Gastrocnemius medialis (tissue), 4 donors: ENCODE measurements around the gene KCNAB1. TPM values are rescaled to one million over a fixed set of nuclear protein-coding genes. Genes with fewer than 3 reads are reported as not detected.

ENCODE experiments used
- ATAC-seq, 2 donors: fragments of 150-250 bp; one replicate each; pipeline ENCODE4 v1.9.1; 2016
- DNase-seq, 2 donors: peaks; one replicate each; pipeline ENCODE4 v3.0.0-alpha.2; 2019
- H3K27ac ChIP-seq, 4 donors: fragments of 200-600 bp; sonication (generic); 1 replicate in 1 of 4; 2 replicates in 3 of 4; pipeline ENCODE4 v1.5.1; 2016 to 2018; ENCODE audit warnings: mild to moderate bottlenecking in 2 of 4, moderate library complexity in 1 of 4
- H3K27me3 ChIP-seq, 3 donors: fragments of 200-600 bp; sonication (generic) in 2 of 3; 1 replicate in 1 of 3; 2 replicates in 2 of 3; pipeline versions ENCODE4 v1.5.1 to v1.6.0; 2016 to 2019; ENCODE audit warnings: mild to moderate bottlenecking in 1 of 3, moderate library complexity in 1 of 3
- H3K36me3 ChIP-seq, 2 donors: fragments of 200-600 bp; sonication (generic) in 1 of 2; one replicate each; pipeline ENCODE4 v1.5.1; 2017 to 2018
- H3K4me1 ChIP-seq, 2 donors: fragments of 200-600 bp; sonication (generic) in 1 of 2; one replicate each; pipeline ENCODE4 v1.5.1; 2016 to 2017; ENCODE audit warnings: mild to moderate bottlenecking in 2 of 2
- H3K4me3 ChIP-seq, 4 donors: fragments of 200-600 bp; sonication (generic) in 3 of 4; 1 replicate in 1 of 4; 2 replicates in 3 of 4; pipeline ENCODE4 v1.5.1; 2016 to 2019; ENCODE audit warnings: mild to moderate bottlenecking in 2 of 4
- H3K9me3 ChIP-seq, 3 donors: fragments of 200-600 bp; sonication (generic) in 2 of 3; 1 replicate in 1 of 3; 2 replicates in 2 of 3; pipeline ENCODE4 v1.5.1; 2016 to 2019
- CTCF ChIP-seq, 5 experiments: fragments of 450-650 bp in 3 of 5; fragments of 200-600 bp in 2 of 5; sonication (generic) in 2 of 5; IDR thresholded peaks in 4 of 5; conservative IDR thresholded peaks in 1 of 5; 1 replicate in 4 of 5; 2 replicates in 1 of 5; pipeline ENCODE4 v1.5.1; 2016 to 2019; ENCODE audit warnings: antibody characterized with exemption in 5 of 5, mild to moderate bottlenecking in 3 of 5, moderate library complexity in 3 of 5
- POLR2A ChIP-seq, 2 donors: fragments of 450-650 bp; IDR thresholded peaks; one replicate each; pipeline ENCODE4 v1.6.1; 2017; ENCODE audit warnings: antibody characterized with exemption in 2 of 2, mild to moderate bottlenecking in 2 of 2, moderate library complexity in 2 of 2
- in situ Hi-C, 4 donors: fragments of 200-750 bp; cut with MboI; loops; one replicate each; pipeline versions ENCODE4 v1.15.0 to v1.8.0; 2017; ENCODE audit warnings: low sequenced_read_pairs in 4 of 4
- intact Hi-C: fragments of 100-400 bp; cut with DNase I; formaldehyde crosslinking; loops from one replicate; pipeline ENCODE4 v1.15.1; 2023; ENCODE audit warnings: low total_unique reads
- total RNA-seq, 4 donors: library from RNA; depleted of rRNA; stranded (reverse); fragments of >200 nt; gene quantifications; one replicate each; pipeline versions ENCODE4 v1.1.0 to v1.2.3, GENCODE V29; 2016

The KCNAB1 gene
- total RNA-seq, 4 donors from 2014 or later = 0.46 to 3.6 (median 1.9) TPM

GRCh38 chr3:156351783-156352182 lies 231.4 kb downstream of the KCNAB1 start:
- H3K4me3 ChIP-seq = no peak overlapping the region
- no peaks in the 10 kb centered on the region for H3K27me3 ChIP-seq
- no peak for DNase-seq
- no peaks in the 10 kb centered on the region for H3K9me3 ChIP-seq
- H3K27ac ChIP-seq = no peak overlapping the region
- intact Hi-C loops (no loop called here), in situ Hi-C loops (no loop called here)
- no peak for ATAC-seq
- TF ChIP-seq POLR2A (IDR thresholded peaks at IDR 0.05) (no peak), CTCF (IDR thresholded peaks at IDR 0.05 in 4 of 5, conservative IDR thresholded peaks at IDR 0.05 in 1 of 5) (no peak)
- H3K36me3 ChIP-seq = no peaks in the 10 kb centered on the region
- no peaks in the 10 kb centered on the region for H3K4me1 ChIP-seq

GRCh38 chr3:156352728-156353127 lies 232.3 kb downstream of the KCNAB1 start:
- in situ Hi-C loops (no loop called here), intact Hi-C loops (no loop called here)
- Histone ChIP-seq H3K36me3 (no peaks in the 10 kb centered on the region), H3K4me3 (no peak overlapping the region), H3K27me3 (no peaks in the 10 kb centered on the region), H3K9me3 (no peaks in the 10 kb centered on the region), H3K27ac (no peak overlapping the region), H3K4me1 (no peaks in the 10 kb centered on the region)
- TF ChIP-seq POLR2A (IDR thresholded peaks at IDR 0.05) (no peak), CTCF (IDR thresholded peaks at IDR 0.05 in 4 of 5, conservative IDR thresholded peaks at IDR 0.05 in 1 of 5) (no peak)
- ATAC-seq (no peak), DNase-seq (no peak)

GRCh38 chr3:156353563-156353962 lies 233.2 kb downstream of the KCNAB1 start:
- ATAC-seq = no peak
- no peaks in the 10 kb centered on the region for H3K27me3 ChIP-seq
- H3K36me3 ChIP-seq = no peaks in the 10 kb centered on the region
- no peak for TF ChIP-seq CTCF (IDR thresholded peaks at IDR 0.05 in 4 of 5, conservative IDR thresholded peaks at IDR 0.05 in 1 of 5)
- TF ChIP-seq POLR2A (IDR thresholded peaks at IDR 0.05) = no peak
- in situ Hi-C loops = no loop called here
- no peaks in the 10 kb centered on the region for H3K9me3 ChIP-seq
- no peak overlapping the region for H3K4me3 ChIP-seq
- no peaks in the 10 kb centered on the region for H3K4me1 ChIP-seq
- no peak overlapping the region for H3K27ac ChIP-seq
- no peak for DNase-seq
- intact Hi-C loops = no loop called here

- no peaks in the 10 kb centered on the region for H3K9me3 ChIP-seq
- no peak overlapping the region for H3K4me3 ChIP-seq
- H3K36me3 ChIP-seq = no peaks in the 10 kb centered on the region
- intact Hi-C loops = no loop called here
- DNase-seq = no peak
- no peaks in the 10 kb centered on the region for H3K27me3 ChIP-seq
- no peak for ATAC-seq
- no peaks in the 10 kb centered on the region for H3K4me1 ChIP-seq
- H3K27ac ChIP-seq = no peak overlapping the region
- in situ Hi-C loops = no loop called here
- TF ChIP-seq POLR2A (IDR thresholded peaks at IDR 0.05) (no peak), CTCF (IDR thresholded peaks at IDR 0.05 in 4 of 5, conservative IDR thresholded peaks at IDR 0.05 in 1 of 5) (no peak)
Measured at GRCh38 chr3:156356537-156357363, 236.4 kb downstream of the KCNAB1 start.
